ENCODE results near the gene CACNA2D3.

DNA sequence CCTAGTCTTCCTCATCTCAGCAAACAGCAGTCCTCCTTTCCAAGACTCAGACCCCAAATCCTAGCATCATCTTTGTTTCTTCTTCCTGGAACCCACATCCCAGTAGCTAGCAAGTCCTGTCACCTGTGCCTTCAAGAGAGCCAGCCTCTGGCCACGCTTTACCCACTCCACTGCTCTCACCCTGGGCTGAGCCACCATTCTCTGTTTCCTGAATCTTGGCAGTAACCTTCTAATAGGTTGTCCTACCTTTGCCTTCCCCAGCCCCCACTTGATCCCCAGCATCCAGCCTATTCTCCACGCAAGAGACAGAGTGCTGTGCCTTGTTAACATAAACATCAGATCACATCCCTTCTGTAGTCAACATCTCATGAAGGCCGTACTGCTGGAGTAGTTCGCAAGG lies 482.1 kb downstream of the CACNA2D3 start:
- no peak for TF ChIP-seq EZH2 (IDR thresholded peaks at IDR 0.05)
- TF ChIP-seq POLR2AphosphoS5 (IDR thresholded peaks at IDR 0.05; ENCODE audit: borderline replicate concordance, low read depth, low read length) = no peak
- TF ChIP-seq FOXP2 (optimal IDR thresholded peaks at IDR 0.05; ENCODE audit: control extremely low read depth, extremely low read length, insufficient read depth) = no peak
